CD4-positive, alpha-beta T cell (primary cell): Measurements from ENCODE around the gene CALB2. TPM values are rescaled to one million over a fixed set of nuclear protein-coding genes. Genes with fewer than 3 reads are reported as not detected.

Experiments
- ATAC-seq: fragments of 200-7000 bp; cut with Tn5 transposase; one replicate; pipeline ENCODE4 v1.10.0; 2022; ENCODE audit warnings: mild to moderate bottlenecking; ENCODE audit not compliant: poor library complexity
- CTCF ChIA-PET: fragments of 350-600 bp; sonication (Branson Sonifier 250); formaldehyde crosslinking; loops from one replicate; lab custom pipeline; 2021; ENCODE audit warnings: antibody characterized with exemption, inconsistent platforms; lab: Charles Lee
- POLR2A ChIA-PET: fragments of 350-600 bp; sonication (Branson Sonifier 250); formaldehyde crosslinking; loops from one replicate; lab custom pipeline; 2021; ENCODE audit warnings: antibody characterized with exemption, inconsistent platforms; lab: Charles Lee
- DNase-seq, 14 experiments: peaks; one replicate each; pipeline ENCODE4 v3.0.0-alpha.2; 2013 to 2020; ENCODE audit warnings: mixed read lengths in 2 of 14
- H3K27ac ChIP-seq, 2 donors: one replicate each; pipeline versions ENCODE4 v1.5.1 to v1.7.0; 2013; ENCODE audit warnings: low read length in 2 of 2, low read depth in 1 of 2, mild to moderate bottlenecking in 1 of 2
- H3K27me3 ChIP-seq, 2 experiments: 1 replicate in 1 of 2; 2 replicates in 1 of 2; pipeline versions ENCODE4 v1.6.1 to v1.7.0; 2013; ENCODE audit warnings: low read length in 2 of 2, control low read depth in 1 of 2, mild to moderate bottlenecking in 1 of 2, moderate library complexity in 1 of 2; ENCODE audit not compliant: insufficient read depth in 2 of 2, control insufficient read depth in 1 of 2
- H3K36me3 ChIP-seq: one replicate; pipeline ENCODE4 v1.6.1; 2013; ENCODE audit warnings: low read length, control low read depth; ENCODE audit not compliant: insufficient read depth
- H3K4me1 ChIP-seq: one replicate; pipeline ENCODE4 v1.6.1; 2013; ENCODE audit warnings: low read length, control low read depth; ENCODE audit not compliant: insufficient read depth
- H3K4me3 ChIP-seq: one replicate; pipeline ENCODE4 v1.5.1; 2013; ENCODE audit warnings: mild to moderate bottlenecking, low read length, moderate library complexity
- H3K9me3 ChIP-seq, 2 experiments: 1 replicate in 1 of 2; 2 replicates in 1 of 2; pipeline versions ENCODE4 v1.6.1 to v1.7.0; 2013; ENCODE audit warnings: low read length in 2 of 2, mild to moderate bottlenecking in 2 of 2, control low read depth in 1 of 2, moderate library complexity in 1 of 2; ENCODE audit not compliant: control insufficient read depth in 1 of 2, insufficient read depth in 1 of 2
- H3K27ac Mint-ChIP-seq: one replicate; pipeline ENCODE4 v1.8.0; 2020; ENCODE audit warnings: mixed read lengths
- H3K27me3 Mint-ChIP-seq: one replicate; pipeline ENCODE4 v1.8.0; 2021; ENCODE audit warnings: mixed read lengths
- H3K36me3 Mint-ChIP-seq: one replicate; pipeline ENCODE4 v1.8.0; 2021; ENCODE audit warnings: low read depth, mixed read lengths
- H3K4me1 Mint-ChIP-seq: one replicate; pipeline ENCODE4 v1.8.0; 2021; ENCODE audit warnings: low read depth, mixed read lengths
- H3K4me3 Mint-ChIP-seq: one replicate; pipeline ENCODE4 v1.8.0; 2020; ENCODE audit warnings: mild to moderate bottlenecking, mixed read lengths
- H3K9me3 Mint-ChIP-seq: one replicate; pipeline ENCODE4 v1.8.0; 2020; ENCODE audit warnings: mixed read lengths
- CTCF ChIP-seq: fragments of 200-600 bp; IDR thresholded peaks from one replicate; pipeline ENCODE4 v1.8.0; 2022; ENCODE audit warnings: antibody characterized with exemption, mild to moderate bottlenecking
- intact Hi-C, 2 experiments: fragments of 100-400 bp; cut with DNase I in 1 of 2; cut with micrococcal nuclease in 1 of 2; formaldehyde crosslinking; loops; one replicate each; pipeline versions ENCODE4 v1.15.1 to v1.9.0; 2023 to 2025; cut with DNase I, micrococcal nuclease
- total RNA-seq, 174 experiments: library from RNA in 2 of 174; stranded (reverse) in 2 of 174; gene quantifications; one replicate each; pipeline ENCODE4 v1.2.3 and lab custom pipeline; 2021 to 2026

CALB2 gene
- total RNA-seq, 2 experiments from 2014 or later = not detected

DNA sequence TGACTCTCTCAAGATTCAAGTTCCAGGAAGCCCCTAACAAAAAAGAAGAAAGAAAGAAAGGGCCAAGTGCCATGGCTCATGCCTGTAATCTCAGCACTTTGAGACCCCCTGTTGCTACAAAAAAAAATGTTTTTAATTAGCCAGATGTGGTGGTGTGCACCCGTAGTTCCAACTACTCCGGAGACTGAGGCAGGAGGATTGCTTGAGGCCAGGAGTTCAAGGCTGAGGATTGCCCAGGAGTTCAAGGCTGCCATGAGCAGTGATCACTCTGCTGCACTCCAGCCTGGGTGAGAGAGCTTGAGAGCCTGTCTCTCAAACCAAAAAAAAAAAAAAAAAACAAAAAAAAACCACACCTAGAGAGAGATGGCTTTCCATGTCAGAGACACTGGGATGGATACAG, 64.5 kb downstream of the CALB2 start:
- Mint-ChIP-seq H3K27ac (no peak overlapping the region), H3K27me3 (peaks cover 63% of the 10 kb centered on the region), H3K4me1 (no peaks in the 10 kb centered on the region), H3K9me3 (no peaks in the 10 kb centered on the region), H3K4me3 (no peak overlapping the region), H3K36me3 (no peaks in the 10 kb centered on the region)
- Histone ChIP-seq H3K9me3 (peaks cover 0 to 8% of the 10 kb centered on the region in 2 experiments), H3K27me3 (peaks cover 11 to 34% of the 10 kb centered on the region in 2 experiments), H3K4me3 (no peak overlapping the region), H3K36me3 (no peaks in the 10 kb centered on the region), H3K4me1 (no peaks in the 10 kb centered on the region), H3K27ac (no peak overlapping the region)
- DNase-seq (no peak), ATAC-seq (no peak)
- ChIA-PET CTCF (no interaction called here), POLR2A (no interaction called here)
- TF ChIP-seq CTCF = no peak
- intact Hi-C loops = no loop called here

- no peak for TF ChIP-seq CTCF
- H3K4me3 Mint-ChIP-seq = no peak overlapping the region
- no peaks in the 10 kb centered on the region for H3K9me3 Mint-ChIP-seq
- H3K27me3 ChIP-seq = peaks cover 11 to 37% of the 10 kb centered on the region in 2 experiments
- no peaks in the 10 kb centered on the region for H3K4me1 Mint-ChIP-seq
- H3K27ac Mint-ChIP-seq = no peak overlapping the region
- intact Hi-C loops = no loop called here
- peaks cover 0 to 8% of the 10 kb centered on the region in 2 experiments for H3K9me3 ChIP-seq
- H3K27ac ChIP-seq = no peak overlapping the region
- H3K27me3 Mint-ChIP-seq = peaks cover 63% of the 10 kb centered on the region
- DNase-seq = no peak
- H3K4me3 ChIP-seq = no peak overlapping the region
- ATAC-seq = no peak
- no peaks in the 10 kb centered on the region for H3K36me3 Mint-ChIP-seq
- no peaks in the 10 kb centered on the region for H3K4me1 ChIP-seq
- ChIA-PET CTCF (no interaction called here), POLR2A (no interaction called here)
- H3K36me3 ChIP-seq = no peaks in the 10 kb centered on the region
Observed at GRCh38 chr16:71423865-71424264, 65.3 kb downstream of the CALB2 start.

DNA sequence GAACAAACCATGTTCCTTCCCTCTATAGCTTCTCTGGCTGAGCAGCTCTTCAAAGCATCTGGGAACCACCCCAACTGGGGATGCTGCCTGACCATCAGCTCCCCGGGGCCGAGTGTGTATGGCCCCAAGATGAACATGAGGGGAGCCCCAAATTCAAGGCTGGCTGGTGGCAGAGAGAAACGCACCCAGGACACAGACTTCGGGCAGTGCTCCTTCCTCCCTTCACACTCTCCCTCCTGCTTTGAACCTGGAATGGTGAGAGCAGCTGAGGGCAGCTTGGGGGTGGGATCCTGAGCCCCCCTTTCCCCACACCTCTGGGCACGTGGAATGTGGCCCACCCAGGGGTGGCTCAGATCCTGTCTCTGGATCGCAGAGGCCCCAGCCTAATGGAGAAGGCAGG, 66.1 kb downstream of the CALB2 start:
- Mint-ChIP-seq H3K27me3 (peaks cover 70% of the 10 kb centered on the region), H3K4me3 (no peak overlapping the region)
- H3K27me3 ChIP-seq = peaks cover 11 to 44% of the 10 kb centered on the region in 2 experiments

More for the DNA sequence above, 66.1 kb downstream of the CALB2 start:
- ChIA-PET POLR2A (no interaction called here), CTCF (no interaction called here)
- no peak overlapping the region for H3K27ac Mint-ChIP-seq
- no peaks in the 10 kb centered on the region for H3K4me1 ChIP-seq
- no peak for ATAC-seq
- DNase-seq = no peak
- no peak for TF ChIP-seq CTCF
- no peaks in the 10 kb centered on the region for H3K9me3 Mint-ChIP-seq
- H3K4me1 Mint-ChIP-seq = no peaks in the 10 kb centered on the region
- H3K36me3 Mint-ChIP-seq = no peaks in the 10 kb centered on the region
- no peak overlapping the region for H3K27ac ChIP-seq
- no peak overlapping the region for H3K4me3 ChIP-seq
- H3K36me3 ChIP-seq = no peaks in the 10 kb centered on the region
- intact Hi-C loops = no loop called here
- H3K9me3 ChIP-seq = peaks cover 0 to 8% of the 10 kb centered on the region in 2 experiments
